ENCODE data around the gene ADD3. TPM values are rescaled to one million over a fixed set of nuclear protein-coding genes. Genes with fewer than 3 reads are reported as not detected.

Gene ADD3
- total RNA-seq, 1 donor from 2014 or later, result 95.3 TPM

GRCh38 chr10:109961174-109962001, 46.4 kb upstream of the ADD3 start:
- no peak overlapping the region for H3K27ac Mint-ChIP-seq
- no peaks in the 10 kb centered on the region for H3K36me3 Mint-ChIP-seq (ENCODE audit: low read depth)
- POLR2A ChIA-PET, result no interaction called here
- H3K27me3 Mint-ChIP-seq, result peaks cover 2% of the 10 kb centered on the region
- H3K4me1 Mint-ChIP-seq, result peaks cover 15% of the 10 kb centered on the region
- no peak overlapping the region for H3K4me3 Mint-ChIP-seq
- CTCF ChIA-PET, result no interaction called here
- DNase-seq (no peak), ATAC-seq (ENCODE audit: low read depth) (no peak)
- no peaks in the 10 kb centered on the region for H3K9me3 Mint-ChIP-seq
- intact Hi-C loops (cut with micrococcal nuclease), result no loop called here
- no peak for TF ChIP-seq CTCF (IDR thresholded peaks at IDR 0.05)

- DNase-seq (no peak), ATAC-seq (ENCODE audit: low read depth) (no peak)
- Mint-ChIP-seq H3K36me3 (ENCODE audit: low read depth) (no peaks in the 10 kb centered on the region), H3K4me1 (peaks cover 6% of the 10 kb centered on the region), H3K27me3 (peaks cover 2% of the 10 kb centered on the region), H3K27ac (no peak overlapping the region), H3K9me3 (no peaks in the 10 kb centered on the region), H3K4me3 (no peak overlapping the region)
- intact Hi-C loops (cut with micrococcal nuclease), result no loop called here
- no peak for TF ChIP-seq CTCF (IDR thresholded peaks at IDR 0.05)
- CTCF ChIA-PET, result no interaction called here
- POLR2A ChIA-PET, result no interaction called here
These were observed 45.5 kb upstream of the ADD3 start for GRCh38 chr10:109962247-109962646.

GRCh38 chr10:109963439-109963838, 44.3 kb upstream of the ADD3 start:
- H3K36me3 Mint-ChIP-seq (ENCODE audit: low read depth), result no peaks in the 10 kb centered on the region
- H3K9me3 Mint-ChIP-seq, result no peaks in the 10 kb centered on the region
- H3K4me3 Mint-ChIP-seq, result no peak overlapping the region
- intact Hi-C loops (cut with micrococcal nuclease), result no loop called here
- H3K27me3 Mint-ChIP-seq, result peaks cover 2% of the 10 kb centered on the region
- ChIA-PET POLR2A (interaction anchor here (0.6 to 0.7 kb wide), 2 partner anchors 15 to 276 kb away, joined by 3 to 6 read pairs; no protein-coding TSS in a partner anchor), CTCF (no interaction called here)
- H3K27ac Mint-ChIP-seq, result no peak overlapping the region
- TF ChIP-seq CTCF (IDR thresholded peaks at IDR 0.05), result no peak
- ATAC-seq (ENCODE audit: low read depth) (no peak), DNase-seq (no peak)
- no peaks in the 10 kb centered on the region for H3K4me1 Mint-ChIP-seq

GRCh38 chr10:109964318-109964717, 43.5 kb upstream of the ADD3 start:
- Mint-ChIP-seq H3K9me3 (no peaks in the 10 kb centered on the region), H3K4me3 (no peak overlapping the region), H3K27me3 (peaks cover 5% of the 10 kb centered on the region), H3K36me3 (ENCODE audit: low read depth) (no peaks in the 10 kb centered on the region), H3K4me1 (no peaks in the 10 kb centered on the region), H3K27ac (no peak overlapping the region)
- no peak for ATAC-seq (ENCODE audit: low read depth)
- ChIA-PET CTCF (no interaction called here), POLR2A (no interaction called here)
- no peak for DNase-seq
- intact Hi-C loops (cut with micrococcal nuclease), result no loop called here
- no peak for TF ChIP-seq CTCF (IDR thresholded peaks at IDR 0.05)

- Mint-ChIP-seq H3K27me3 (peaks cover 5% of the 10 kb centered on the region), H3K4me1 (no peaks in the 10 kb centered on the region), H3K27ac (no peak overlapping the region), H3K36me3 (ENCODE audit: low read depth) (no peaks in the 10 kb centered on the region), H3K9me3 (no peaks in the 10 kb centered on the region), H3K4me3 (no peak overlapping the region)
- ATAC-seq (ENCODE audit: low read depth), result no peak
- CTCF ChIA-PET, result no interaction called here
- no peak for TF ChIP-seq CTCF (IDR thresholded peaks at IDR 0.05)
- POLR2A ChIA-PET, result no interaction called here
- intact Hi-C loops (cut with micrococcal nuclease), result no loop called here
- DNase-seq, result no peak
These were observed 40.6 kb upstream of the ADD3 start for GRCh38 chr10:109966961-109967738.

All from activated B cell treated with CpG ODN at 0.5 μM for 24 hours (primary cell).